Fibroblast of skin of left quadriceps (primary cell): ENCODE results near the gene SYNJ2.

Experiments used
- DNase-seq, 2 experiments: peaks; one replicate each; pipeline ENCODE4 v3.0.0-alpha.2; 2013; ENCODE audit warnings: low read depth in 2 of 2

SYNJ2 gene

GRCh38 chr6:158040051-158040803 lies 58.6 kb downstream of the SYNJ2 start:
- peak; percentile 92 to 94 for DNase-seq

DNA sequence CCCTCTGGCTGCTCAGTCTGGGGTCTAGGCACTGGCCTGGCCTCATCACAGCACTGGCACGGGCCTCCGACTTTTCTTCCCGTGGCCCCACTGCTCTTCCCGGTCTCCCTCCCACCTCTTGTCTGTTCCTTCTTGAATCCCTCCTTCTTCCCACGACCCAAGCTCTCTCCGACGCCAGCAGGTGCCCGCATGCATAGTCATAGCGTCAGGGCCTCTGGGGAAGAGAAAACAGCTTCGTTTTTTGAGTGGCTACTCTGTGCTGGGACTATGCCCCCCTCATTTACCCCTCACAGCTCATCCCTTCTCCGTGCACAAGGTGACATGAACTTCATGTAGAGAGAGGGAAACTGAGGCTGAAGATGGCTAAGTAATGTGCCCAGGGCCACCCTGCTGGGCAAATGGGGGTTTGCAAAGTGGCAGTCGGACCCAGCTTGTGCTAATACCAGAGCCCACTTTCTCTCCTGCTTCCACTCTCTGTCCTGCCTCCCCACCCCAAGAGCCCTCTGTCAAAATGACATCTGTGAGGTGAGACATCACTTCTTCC lies 59.2 kb downstream of the SYNJ2 start:
- no peak for DNase-seq

DNA sequence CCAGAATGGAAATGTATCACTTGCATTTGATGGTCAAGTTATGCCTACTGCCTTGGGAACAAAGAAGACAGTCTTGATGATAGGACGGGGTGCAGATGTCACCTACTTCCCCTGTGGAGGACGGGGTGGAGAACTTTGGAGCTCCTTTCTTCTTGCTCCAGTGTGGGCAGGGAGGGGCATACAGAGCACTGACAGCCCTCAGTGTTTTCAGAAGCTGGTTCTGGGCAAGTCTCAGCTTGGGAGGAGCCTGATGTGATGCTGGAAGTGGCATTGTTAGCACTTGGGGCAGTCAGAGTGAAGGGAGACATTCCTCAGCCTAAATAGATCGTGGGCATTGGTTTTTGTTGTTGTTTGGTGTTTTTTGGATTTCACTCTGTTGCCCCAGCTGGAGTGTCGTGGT lies 59.7 kb downstream of the SYNJ2 start:
- DNase-seq = no peak

DNA sequence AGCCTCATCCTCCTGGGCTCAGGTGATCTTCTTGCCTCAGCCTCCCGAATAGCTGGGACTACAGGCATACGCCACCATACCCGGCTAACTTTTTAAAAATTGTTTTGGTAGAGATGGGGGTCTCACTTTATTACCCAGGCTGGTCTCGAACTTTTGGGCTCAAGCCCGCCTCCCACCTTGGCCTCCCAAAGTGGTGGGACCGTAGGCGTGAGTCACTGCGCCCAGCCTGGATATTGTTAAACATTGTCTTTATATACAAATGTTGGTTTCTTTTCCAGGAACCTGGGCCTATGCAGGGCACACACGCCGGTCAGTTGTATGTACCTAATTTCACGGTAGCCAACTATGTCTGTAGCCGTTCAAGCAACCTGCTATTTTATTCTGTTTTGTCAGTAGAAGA lies 60.1 kb downstream of the SYNJ2 start:
- DNase-seq = no peak

GRCh38 chr6:158042245-158042798 lies 60.7 kb downstream of the SYNJ2 start:
- DNase-seq = no peak

DNA sequence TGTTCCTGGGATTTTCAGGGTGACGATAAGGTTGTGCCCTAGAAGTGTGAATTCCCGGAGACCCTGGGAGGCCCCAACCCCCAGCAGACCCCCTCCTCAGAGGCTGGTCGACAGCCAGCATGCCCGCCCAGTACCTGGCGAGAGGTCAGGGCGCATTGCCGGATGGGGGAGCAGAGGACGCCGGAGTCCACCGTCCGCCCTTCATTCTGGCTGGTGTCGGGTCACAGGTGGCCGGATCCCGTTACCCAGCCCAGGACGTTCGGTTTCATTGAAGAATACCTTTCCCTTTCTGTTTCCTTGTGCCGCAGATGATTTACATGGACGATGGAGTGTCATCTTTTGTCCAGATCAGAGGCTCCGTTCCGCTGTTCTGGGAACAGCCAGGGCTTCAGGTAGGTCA lies 61.3 kb downstream of the SYNJ2 start:
- no peak for DNase-seq

DNA sequence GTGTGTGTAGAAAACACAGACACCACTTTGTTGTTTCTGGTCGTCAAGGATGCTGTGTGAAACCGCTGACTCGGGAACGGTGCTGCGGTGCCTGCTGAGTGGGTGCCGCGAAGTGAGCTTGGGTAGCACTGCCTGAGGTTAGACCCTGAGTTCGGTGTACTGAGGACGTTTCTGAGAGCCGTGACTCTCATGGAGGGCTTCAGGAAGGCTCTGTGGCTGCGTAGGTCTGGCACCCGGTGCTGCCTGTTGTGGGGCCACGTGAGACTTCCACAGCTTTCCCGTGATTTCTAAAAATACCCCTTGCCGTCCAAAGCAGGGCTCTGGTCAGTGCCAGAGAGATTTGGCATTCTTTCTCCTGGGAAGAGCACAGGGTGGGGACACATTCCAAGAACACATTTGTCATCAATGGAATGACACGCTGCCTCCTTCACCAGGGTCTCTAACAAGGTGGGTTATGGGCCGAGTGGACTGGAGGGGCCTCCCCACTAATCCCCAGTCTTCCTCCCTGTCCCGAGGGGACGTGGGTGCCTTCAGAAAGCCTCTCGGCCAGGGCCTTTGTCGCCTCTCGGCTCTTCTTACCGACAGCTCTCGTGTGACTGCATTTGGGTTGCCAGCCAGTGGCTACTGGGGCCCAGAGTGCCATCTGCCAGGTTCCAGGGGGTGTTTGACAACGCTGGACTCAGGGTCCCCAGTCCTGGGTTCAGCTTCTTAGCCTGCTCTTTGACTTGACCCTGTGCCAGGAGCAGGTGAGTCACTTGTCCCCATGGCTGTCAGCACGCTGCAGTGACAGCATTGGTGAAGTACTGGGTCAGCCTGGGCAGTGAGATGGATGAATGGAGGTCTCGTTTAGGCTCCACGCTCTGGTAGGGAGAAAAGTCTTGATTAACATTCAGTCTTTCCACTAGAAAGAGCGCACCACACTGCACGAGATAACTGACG lies 62.2 kb downstream of the SYNJ2 start:
- DNase-seq = no peak

DNA sequence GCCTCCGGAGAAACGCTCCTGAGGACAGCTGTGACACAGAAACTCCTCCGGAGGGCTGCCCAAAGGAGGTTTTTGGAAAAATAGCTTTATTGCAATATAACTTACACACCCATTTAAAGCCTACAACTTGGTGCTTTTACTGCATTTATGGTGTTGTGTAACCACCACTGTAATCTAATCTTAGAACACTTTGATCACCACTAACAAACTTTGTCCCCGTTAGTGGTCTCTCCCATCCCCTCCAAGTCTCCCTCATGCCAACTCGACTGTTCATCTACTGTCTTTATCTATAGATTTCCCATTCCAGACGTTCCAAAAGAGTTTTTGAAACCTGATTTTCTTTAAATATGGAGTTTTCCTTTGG lies 62.8 kb downstream of the SYNJ2 start:
- DNase-seq = no peak

DNA sequence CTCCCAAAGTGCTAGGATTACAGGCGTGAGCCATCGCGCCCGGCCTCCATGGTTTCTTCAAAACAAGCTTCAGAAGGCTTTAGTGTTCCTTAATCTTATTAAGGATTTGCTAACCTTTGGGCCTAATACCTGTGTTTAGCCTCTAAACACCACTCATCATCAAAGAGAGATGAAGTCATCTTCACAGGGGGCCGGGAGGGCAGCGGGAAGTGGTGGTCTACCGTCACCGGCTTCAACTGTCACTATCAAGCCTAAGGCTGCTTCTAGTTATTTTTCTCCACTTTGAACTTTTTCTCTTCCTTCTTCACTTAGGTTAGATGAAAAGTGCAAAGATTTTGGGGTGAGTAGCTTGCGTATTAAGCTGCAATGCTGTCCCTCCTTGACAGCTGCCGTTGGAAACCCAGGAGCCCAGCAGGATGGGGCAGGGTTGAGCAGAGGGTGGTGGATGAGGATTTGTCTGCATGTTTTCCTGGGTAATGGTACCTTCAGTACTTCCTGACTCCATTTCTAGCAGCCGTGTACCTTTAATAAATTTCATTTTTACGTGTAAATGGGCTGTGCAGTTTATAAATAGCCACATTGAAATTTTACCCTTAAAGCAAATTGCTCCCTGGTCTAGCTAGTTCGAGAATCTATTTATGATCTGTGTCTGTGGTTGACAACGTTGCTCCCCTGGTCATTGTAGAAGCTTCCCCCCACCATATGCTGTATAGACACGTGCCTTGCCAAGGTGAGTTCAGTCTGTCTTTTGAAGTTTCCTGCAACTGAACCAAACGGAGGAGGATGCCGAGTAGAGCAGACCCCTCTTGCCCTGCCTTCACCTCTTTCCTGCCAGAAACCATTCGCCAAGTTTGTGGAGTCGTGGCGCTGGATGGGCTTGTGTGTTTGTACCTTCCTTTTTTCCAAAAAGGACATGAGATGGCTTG lies 64.8 kb downstream of the SYNJ2 start:
- DNase-seq = no peak

DNA sequence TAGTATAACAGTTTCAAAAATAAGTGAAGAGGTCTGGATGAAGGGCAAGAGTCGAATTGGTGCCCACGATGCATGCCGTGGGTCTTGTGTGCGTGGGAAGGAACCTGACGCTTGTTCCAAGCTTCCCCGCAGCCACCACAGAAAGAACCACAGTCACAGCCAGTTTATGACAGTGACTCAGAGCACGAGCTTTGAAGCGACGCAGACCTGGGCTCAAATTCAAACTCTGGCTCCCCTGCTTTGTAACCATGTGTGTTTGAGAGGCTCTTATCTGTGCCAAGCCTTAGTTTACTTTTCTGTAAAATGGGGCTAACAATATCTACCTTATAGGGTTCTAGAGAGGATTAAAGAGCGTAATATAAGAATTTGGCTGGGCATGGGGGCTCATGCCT lies 65.5 kb downstream of the SYNJ2 start:
- no peak for DNase-seq

GRCh38 chr6:158047563-158048323 lies 66.1 kb downstream of the SYNJ2 start:
- no peak for DNase-seq

- no peak for DNase-seq
Measured at GRCh38 chr6:158048589-158048988, 66.9 kb downstream of the SYNJ2 start.

DNA sequence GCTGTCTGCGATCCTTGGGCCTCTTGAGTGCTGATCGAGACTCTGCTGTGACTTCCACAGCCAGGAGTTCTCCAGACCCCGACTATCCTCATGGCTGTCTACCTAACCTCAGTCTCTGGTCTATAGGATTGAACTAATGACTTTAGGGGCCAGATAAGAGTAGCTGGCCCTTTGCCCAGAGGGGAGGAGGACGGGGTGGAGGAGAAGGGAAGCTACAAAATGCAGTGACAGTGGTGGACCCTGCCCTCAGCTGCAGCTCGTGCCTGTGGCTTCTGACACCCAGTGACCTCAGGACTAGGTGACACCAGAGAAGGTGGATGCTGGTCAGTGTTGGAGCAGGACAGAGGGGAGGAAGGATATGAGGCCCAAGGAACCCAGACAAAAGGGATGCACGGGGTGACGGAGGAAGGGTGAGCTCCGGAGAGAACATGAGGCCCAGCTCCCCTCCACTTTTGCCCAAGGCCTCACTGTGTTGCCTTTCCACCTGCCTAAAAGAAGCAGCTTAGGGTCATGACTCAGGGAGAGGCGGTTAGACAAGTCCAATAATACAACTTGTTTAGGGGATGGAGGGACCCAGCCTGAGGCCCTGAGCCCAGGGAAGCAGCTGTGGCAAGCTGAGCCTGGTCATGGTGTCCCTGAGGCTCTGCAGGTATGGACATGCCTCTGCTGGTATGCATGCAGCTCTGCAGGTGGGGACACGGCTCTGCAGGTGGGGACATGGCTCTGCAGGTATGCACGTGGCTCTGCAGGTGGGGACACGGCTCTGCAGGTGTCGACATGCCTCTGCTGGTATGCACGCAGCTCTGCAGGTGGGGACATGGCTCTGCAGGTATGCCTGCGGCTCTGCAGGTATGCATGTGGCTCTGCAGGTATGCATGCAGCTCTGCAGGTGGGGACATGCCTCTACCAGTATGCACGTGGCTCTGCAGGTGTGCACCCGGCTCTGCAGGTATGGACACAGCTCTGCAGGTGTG lies 67.7 kb downstream of the SYNJ2 start:
- DNase-seq = no peak

- DNase-seq = no peak
Measured at GRCh38 chr6:158050107-158050735, 68.6 kb downstream of the SYNJ2 start.

GRCh38 chr6:158050955-158051354 lies 69.3 kb downstream of the SYNJ2 start:
- DNase-seq = no peak

DNA sequence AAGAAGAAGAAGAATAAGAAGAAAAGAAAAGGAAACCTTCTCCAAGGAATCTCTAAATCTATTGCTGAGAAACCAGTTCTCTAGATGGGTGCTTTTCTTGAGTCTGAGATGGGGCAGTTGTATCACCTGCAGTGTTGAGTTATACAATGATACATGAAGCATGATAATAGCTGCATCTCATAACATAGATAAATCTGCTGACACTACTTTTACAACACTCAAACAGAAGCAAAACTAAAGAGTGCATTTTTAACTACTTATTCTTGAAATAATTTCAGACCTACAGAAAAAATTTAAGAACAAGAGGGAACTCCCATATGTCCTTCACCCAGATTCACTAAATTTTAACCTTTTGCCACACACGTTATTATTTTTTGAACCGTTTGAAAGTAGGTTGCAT lies 70.3 kb downstream of the SYNJ2 start:
- no peak for DNase-seq

- no peak for DNase-seq
Measured at GRCh38 chr6:158053377-158054313, 72.0 kb downstream of the SYNJ2 start.

GRCh38 chr6:158056355-158056754 lies 74.7 kb downstream of the SYNJ2 start:
- DNase-seq = no peak
